Upper lobe of right lung (tissue), 1 donor: Measurements from ENCODE around the gene SPSB3. TPM values are rescaled to one million over a fixed set of nuclear protein-coding genes. Genes with fewer than 3 reads are reported as not detected.

ENCODE experiments used
- ATAC-seq: fragments of 200-7000 bp; cut with Tn5 transposase; one replicate; pipeline ENCODE4 v1.9.1; 2020; ENCODE audit warnings: mild to moderate bottlenecking, moderate library complexity
- DNase-seq: peaks from one replicate; pipeline ENCODE4 v3.0.0-alpha.2; 2020
- H3K27ac ChIP-seq: fragments of 200-600 bp; one replicate; pipeline ENCODE4 v1.8.0; 2022
- H3K27me3 ChIP-seq: fragments of 200-600 bp; one replicate; pipeline ENCODE4 v1.8.0; 2022; ENCODE audit warnings: mild to moderate bottlenecking
- H3K36me3 ChIP-seq: fragments of 200-600 bp; one replicate; pipeline ENCODE4 v1.8.0; 2022
- H3K4me1 ChIP-seq: fragments of 200-600 bp; one replicate; pipeline ENCODE4 v1.8.0; 2022
- H3K4me3 ChIP-seq: fragments of 200-600 bp; one replicate; pipeline ENCODE4 v1.8.0; 2022; ENCODE audit warnings: mild to moderate bottlenecking
- H3K9me3 ChIP-seq: fragments of 200-600 bp; one replicate; pipeline ENCODE4 v1.8.0; 2022
- CTCF ChIP-seq: fragments of 200-600 bp; IDR thresholded peaks from one replicate; pipeline ENCODE4 v1.8.0; 2022; ENCODE audit warnings: antibody characterized with exemption
- intact Hi-C: fragments of 100-400 bp; cut with DNase I; formaldehyde crosslinking; loops from one replicate; pipeline ENCODE4 v1.11.0; 2022
- microRNA-seq: library from miRNA; unstranded; fragments of <30 nt; microRNA quantifications from one replicate; pipeline ENCODE4 v1.2.0, GENCODE V29; 2020; ENCODE audit warnings: borderline microRNAs expressed
- total RNA-seq: library from RNA; stranded (reverse); fragmentation: NEBNext Ultra II Directional; extraction: Animal tissue kit (Norgen Biotek cat#: 25700); gene quantifications from one replicate; pipeline ENCODE4 v1.2.1, GENCODE V29; 2021
- donor health status: DM: no; HTN: yes; CAD: no; lungs with severe emphysema.

The SPSB3 gene
- total RNA-seq, 1 donor from 2014 or later, result 43.0 TPM

GRCh38 chr16:1727651-1728624 lies 54.4 kb downstream of the SPSB3 start:
- H3K27ac ChIP-seq, result no peak overlapping the region
- TF ChIP-seq CTCF, result no peak
- ATAC-seq (no peak), DNase-seq (no peak)
- no peaks in the 10 kb centered on the region for H3K9me3 ChIP-seq
- H3K36me3 ChIP-seq, result peaks cover 55% of the 10 kb centered on the region
- H3K4me3 ChIP-seq, result no peak overlapping the region
- H3K4me1 ChIP-seq, result peaks cover 6% of the 10 kb centered on the region
- intact Hi-C loops, result no loop called here
- no peaks in the 10 kb centered on the region for H3K27me3 ChIP-seq

Small RNAs within 50 kb of the gene (microRNA-seq; reads per million reads assigned to microRNA genes)
- gene MIR3177, result not detected

Other genes starting within 250 kb of the SPSB3 start
- 69.2 TPM for gene TMEM204, start 248.9 kb downstream of the SPSB3 start, total RNA-seq
- 38.4 TPM for gene IFT140, start 170.5 kb downstream of the SPSB3 start, total RNA-seq
- 21.4 TPM for gene CRAMP1, start 170.2 kb downstream of the SPSB3 start, total RNA-seq
- 44.8 TPM for gene JPT2, start 104.3 kb downstream of the SPSB3 start, total RNA-seq
- gene MAPK8IP3, start 76.4 kb downstream of the SPSB3 start, total RNA-seq, result 77.3 TPM
- gene NME3, start 11.0 kb downstream of the SPSB3 start, total RNA-seq, result 67.2 TPM
- gene EME2, start 9.8 kb downstream of the SPSB3 start, total RNA-seq, result 19.2 TPM
- 62.7 TPM for gene MRPS34, start 9.4 kb downstream of the SPSB3 start, total RNA-seq
- 38.9 TPM for gene NUBP2, start 389 bp upstream of the SPSB3 start, total RNA-seq
- gene IGFALS, start 11.1 kb upstream of the SPSB3 start, total RNA-seq, result 2.5 TPM
- 71.8 TPM for gene HAGH, start 44.3 kb upstream of the SPSB3 start, total RNA-seq
- 17.2 TPM for gene FAHD1, start 44.6 kb upstream of the SPSB3 start, total RNA-seq
- gene MEIOB, start 89.6 kb upstream of the SPSB3 start, total RNA-seq, result not detected
- gene HS3ST6, start 135.8 kb upstream of the SPSB3 start, total RNA-seq, result not detected
- gene MSRB1, start 160.6 kb upstream of the SPSB3 start, total RNA-seq, result 28.8 TPM
- gene RPL3L, start 172.1 kb upstream of the SPSB3 start, total RNA-seq, result not detected
- gene NDUFB10, start 177.0 kb upstream of the SPSB3 start, total RNA-seq, result 86.7 TPM
- 1,490 TPM for gene RPS2, start 182.3 kb upstream of the SPSB3 start, total RNA-seq
- not detected for gene RNF151, start 184.3 kb upstream of the SPSB3 start, total RNA-seq
- gene TBL3, start 189.5 kb upstream of the SPSB3 start, total RNA-seq, result 24.7 TPM
- gene NOXO1, start 198.9 kb upstream of the SPSB3 start, total RNA-seq, result 1.8 TPM
- 23.1 TPM for gene GFER, start 201.6 kb upstream of the SPSB3 start, total RNA-seq
- 0.61 TPM for gene SYNGR3, start 207.4 kb upstream of the SPSB3 start, total RNA-seq
- 38.2 TPM for gene ZNF598, start 227.2 kb upstream of the SPSB3 start, total RNA-seq
- gene NPW, start 237.2 kb upstream of the SPSB3 start, total RNA-seq, result not detected
- 363 TPM for gene NHERF2, start 244.3 kb upstream of the SPSB3 start, total RNA-seq